Measurements from ENCODE around the gene MYL12B. TPM values are rescaled to one million over a fixed set of nuclear protein-coding genes. Genes with fewer than 3 reads are reported as not detected.

MYL12B gene
- total and polyA plus RNA-seq, 2 of the 8 experiments (the other 6 are each of a cell fraction or from before 2014, with no cell fraction given): 174 to 188 TPM

DNA sequence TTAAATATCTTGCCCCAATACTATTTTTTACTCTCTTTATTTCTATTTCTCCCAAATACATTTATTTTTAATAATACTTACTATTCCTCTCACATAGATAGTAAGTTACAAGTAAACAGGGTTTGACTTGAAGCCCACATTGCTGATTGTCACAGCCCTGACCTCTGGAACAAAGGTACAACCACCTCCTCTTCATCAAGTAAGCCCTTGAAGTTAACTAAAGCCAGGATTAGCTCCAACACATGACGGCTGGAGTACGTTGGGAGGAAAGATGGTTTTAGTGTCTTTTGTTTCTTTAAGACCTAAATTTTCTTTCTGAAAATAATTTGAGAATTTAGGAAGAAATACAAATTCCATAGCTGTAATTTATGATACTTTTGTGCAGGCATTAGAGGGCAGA, 43.1 kb upstream of the MYL12B start (continued):
- TF ChIP-seq HDAC2 (IDR thresholded peaks at IDR 0.05; ENCODE audit: borderline replicate concordance in 1 of 2, low read depth in 2 of 2, low read length in 2 of 2) (no peak), SIX5 (IDR thresholded peaks at IDR 0.05; ENCODE audit: low read depth, low read length) (no peak)

All from H1 (cell line).